HG03097 (cell line): ENCODE results near the gene ESYT1.
A peak's percentile ranks its signal among the peaks of the same experiment; 100 is the strongest.

Experiments used
- ATAC-seq: cut with Tn5 transposase; IDR thresholded peaks from one replicate; pipeline ENCODE4 v1.9.1; 2021; ENCODE audit not compliant: unreplicated experiment, low FRiP score

The ESYT1 gene

GRCh38 chr12:56127888-56128669 lies at the start of gene ESYT1:
TSS of gene ESYT1 (plus strand) at chr12:56128267. CDS start at chr12:56128320, 53 bp downstream.
- peak; percentile 79 for ATAC-seq

- ATAC-seq, result no peak
Measured at GRCh38 chr12:56078427-56078826, 49.6 kb upstream of the ESYT1 start.

- ATAC-seq, result no peak
Measured at GRCh38 chr12:56078931-56079722, 48.9 kb upstream of the ESYT1 start.

- no peak for ATAC-seq
Measured at GRCh38 chr12:56079723-56080555, 48.1 kb upstream of the ESYT1 start, which contains the start of gene ERBB3. TSS of gene ERBB3 (plus strand) at chr12:56080165. CDS start at chr12:56080301, 136 bp downstream.

- no peak for ATAC-seq
Measured at GRCh38 chr12:56080556-56081138, 47.4 kb upstream of the ESYT1 start.

GRCh38 chr12:56081393-56082347 lies 46.4 kb upstream of the ESYT1 start:
- no peak for ATAC-seq

GRCh38 chr12:56082382-56082781 lies 45.7 kb upstream of the ESYT1 start:
- ATAC-seq, result no peak

GRCh38 chr12:56082967-56083366 lies 45.1 kb upstream of the ESYT1 start:
- no peak for ATAC-seq

GRCh38 chr12:56084958-56085543 lies 43.0 kb upstream of the ESYT1 start:
- ATAC-seq, result no peak

- ATAC-seq, result no peak
Measured at GRCh38 chr12:56086096-56086495, 42.0 kb upstream of the ESYT1 start.

- ATAC-seq, result no peak
Measured at GRCh38 chr12:56086608-56087007, 41.5 kb upstream of the ESYT1 start.

- no peak for ATAC-seq
Measured at GRCh38 chr12:56087220-56087619, 40.8 kb upstream of the ESYT1 start.

GRCh38 chr12:56097738-56098137 lies 30.3 kb upstream of the ESYT1 start:
- no peak for ATAC-seq

- ATAC-seq, result no peak
Measured at GRCh38 chr12:56098592-56098991, 29.5 kb upstream of the ESYT1 start.

- no peak for ATAC-seq
Measured at GRCh38 chr12:56099787-56100186, 28.3 kb upstream of the ESYT1 start.

- no peak for ATAC-seq
Measured at GRCh38 chr12:56101045-56101444, 27.0 kb upstream of the ESYT1 start.

GRCh38 chr12:56102683-56103065 lies 25.4 kb upstream of the ESYT1 start:
- no peak for ATAC-seq

- ATAC-seq, result no peak
Measured at GRCh38 chr12:56103066-56103711, 24.9 kb upstream of the ESYT1 start.

- no peak for ATAC-seq
Measured at GRCh38 chr12:56103823-56104108, 24.3 kb upstream of the ESYT1 start.
